Measurements from ENCODE around the gene NAA80. TPM values are rescaled to one million over a fixed set of nuclear protein-coding genes. Genes with fewer than 3 reads are reported as not detected.
"Not testable (repeated sequence)": the region's sequence is repeated elsewhere in the genome, so short reads cannot be mapped to it uniquely, and the experiment has no call there.

The NAA80 gene
- total RNA-seq, 2 donors from 2014 or later, result 24.4 to 37.8 TPM

- Mint-ChIP-seq H3K4me3 (no peak overlapping the region), H3K4me1 (peaks cover 5% of the 10 kb centered on the region), H3K27ac (no peak overlapping the region), H3K36me3 (ENCODE audit: low read depth) (no peaks in the 10 kb centered on the region), H3K27me3 (peaks cover 23% of the 10 kb centered on the region), H3K9me3 (no peaks in the 10 kb centered on the region)
- ATAC-seq (replicated peaks), result peak; percentile 22
These were observed 20.9 kb downstream of the NAA80 start for GRCh38 chr3:50278123-50278879.

- Mint-ChIP-seq H3K27ac (no peak overlapping the region), H3K4me1 (peaks cover 9% of the 10 kb centered on the region), H3K4me3 (no peak overlapping the region), H3K27me3 (peaks cover 27% of the 10 kb centered on the region), H3K36me3 (ENCODE audit: low read depth) (no peaks in the 10 kb centered on the region), H3K9me3 (no peaks in the 10 kb centered on the region)
- no peak for ATAC-seq (replicated peaks)
These were observed 22.5 kb downstream of the NAA80 start for GRCh38 chr3:50276762-50277101.

- Mint-ChIP-seq H3K9me3 (no peaks in the 10 kb centered on the region), H3K27me3 (peaks cover 27% of the 10 kb centered on the region), H3K4me3 (peak overlapping the region; percentile 35), H3K27ac (no peak overlapping the region), H3K4me1 (peaks cover 9% of the 10 kb centered on the region), H3K36me3 (ENCODE audit: low read depth) (no peaks in the 10 kb centered on the region)
- ATAC-seq (replicated peaks), result no peak
These were observed 23.0 kb downstream of the NAA80 start for GRCh38 chr3:50275996-50276761.

GRCh38 chr3:50275141-50275995 is 23.8 kb downstream of the NAA80 start:
- H3K4me1 Mint-ChIP-seq, result peaks cover 9% of the 10 kb centered on the region
- H3K27ac Mint-ChIP-seq, result no peak overlapping the region
- H3K27me3 Mint-ChIP-seq, result peaks cover 27% of the 10 kb centered on the region
- H3K4me3 Mint-ChIP-seq, result peak overlapping the region; percentile 35
- no peaks in the 10 kb centered on the region for H3K36me3 Mint-ChIP-seq (ENCODE audit: low read depth)
- no peaks in the 10 kb centered on the region for H3K9me3 Mint-ChIP-seq
- no peak for ATAC-seq (replicated peaks)

- Mint-ChIP-seq H3K27me3 (peaks cover 27% of the 10 kb centered on the region), H3K4me3 (peak overlapping the region; percentile 60), H3K36me3 (ENCODE audit: low read depth) (no peaks in the 10 kb centered on the region), H3K27ac (no peak overlapping the region), H3K4me1 (peaks cover 9% of the 10 kb centered on the region), H3K9me3 (no peaks in the 10 kb centered on the region)
- peak; percentile 41 for ATAC-seq (replicated peaks)
These were observed 24.7 kb downstream of the NAA80 start for GRCh38 chr3:50274371-50275104.

GRCh38 chr3:50273689-50274065 is 25.5 kb downstream of the NAA80 start:
- peak overlapping the region; percentile 60 for H3K4me3 Mint-ChIP-seq
- H3K27ac Mint-ChIP-seq, result no peak overlapping the region
- no peak for ATAC-seq (replicated peaks)
- H3K4me1 Mint-ChIP-seq, result peaks cover 9% of the 10 kb centered on the region
- H3K9me3 Mint-ChIP-seq, result no peaks in the 10 kb centered on the region
- no peaks in the 10 kb centered on the region for H3K36me3 Mint-ChIP-seq (ENCODE audit: low read depth)
- peaks cover 26% of the 10 kb centered on the region for H3K27me3 Mint-ChIP-seq

- no peaks in the 10 kb centered on the region for H3K36me3 Mint-ChIP-seq (ENCODE audit: low read depth)
- H3K27me3 Mint-ChIP-seq, result peaks cover 21% of the 10 kb centered on the region
- peak overlapping the region; percentile 71 for H3K4me3 Mint-ChIP-seq
- ATAC-seq (replicated peaks), result peak; percentile 97
- peaks cover 9% of the 10 kb centered on the region for H3K4me1 Mint-ChIP-seq
- no peaks in the 10 kb centered on the region for H3K9me3 Mint-ChIP-seq
- peak overlapping the region; percentile 77 for H3K27ac Mint-ChIP-seq
These were observed 26.1 kb downstream of the NAA80 start for GRCh38 chr3:50272911-50273688.

- ATAC-seq (replicated peaks), result peak; percentile 1
- H3K36me3 Mint-ChIP-seq (ENCODE audit: low read depth); H3K4me1 Mint-ChIP-seq; H3K9me3 Mint-ChIP-seq: not testable (repeated sequence)
- H3K27me3 Mint-ChIP-seq, result peaks cover 21% of the 10 kb centered on the region
- H3K4me3 Mint-ChIP-seq, result peak overlapping the region; percentile 71
- H3K27ac Mint-ChIP-seq, result peak overlapping the region; percentile 77
These were observed 26.7 kb downstream of the NAA80 start for GRCh38 chr3:50272538-50272910.

GRCh38 chr3:50271314-50271936 is 27.8 kb downstream of the NAA80 start:
- no peaks in the 10 kb centered on the region for H3K9me3 Mint-ChIP-seq
- peaks cover 9% of the 10 kb centered on the region for H3K4me1 Mint-ChIP-seq
- ATAC-seq (replicated peaks), result no peak
- H3K27ac Mint-ChIP-seq, result peak overlapping the region; percentile 37
- H3K36me3 Mint-ChIP-seq (ENCODE audit: low read depth), result no peaks in the 10 kb centered on the region
- H3K4me3 Mint-ChIP-seq, result no peak overlapping the region
- peaks cover 21% of the 10 kb centered on the region for H3K27me3 Mint-ChIP-seq

GRCh38 chr3:50270422-50271224 is 28.6 kb downstream of the NAA80 start:
- H3K4me3 Mint-ChIP-seq, result no peak overlapping the region
- H3K36me3 Mint-ChIP-seq (ENCODE audit: low read depth), result no peaks in the 10 kb centered on the region
- no peaks in the 10 kb centered on the region for H3K9me3 Mint-ChIP-seq
- no peak for ATAC-seq (replicated peaks)
- no peak overlapping the region for H3K27ac Mint-ChIP-seq
- peaks cover 17% of the 10 kb centered on the region for H3K27me3 Mint-ChIP-seq
- peaks cover 9% of the 10 kb centered on the region for H3K4me1 Mint-ChIP-seq

GRCh38 chr3:50269977-50270413 is 29.2 kb downstream of the NAA80 start:
- H3K27ac Mint-ChIP-seq, result no peak overlapping the region
- H3K9me3 Mint-ChIP-seq, result no peaks in the 10 kb centered on the region
- H3K36me3 Mint-ChIP-seq (ENCODE audit: low read depth), result no peaks in the 10 kb centered on the region
- H3K27me3 Mint-ChIP-seq, result peaks cover 12% of the 10 kb centered on the region
- no peak for ATAC-seq (replicated peaks)
- no peak overlapping the region for H3K4me3 Mint-ChIP-seq
- peaks cover 9% of the 10 kb centered on the region for H3K4me1 Mint-ChIP-seq

GRCh38 chr3:50269460-50269859 is 29.7 kb downstream of the NAA80 start:
- peaks cover 8% of the 10 kb centered on the region for H3K4me1 Mint-ChIP-seq
- H3K27ac Mint-ChIP-seq, result no peak overlapping the region
- H3K36me3 Mint-ChIP-seq (ENCODE audit: low read depth), result no peaks in the 10 kb centered on the region
- no peak for ATAC-seq (replicated peaks)
- peaks cover 9% of the 10 kb centered on the region for H3K27me3 Mint-ChIP-seq
- H3K9me3 Mint-ChIP-seq, result no peaks in the 10 kb centered on the region
- H3K4me3 Mint-ChIP-seq, result no peak overlapping the region

Measured in activated T-helper 17 cell treated with anti-CD3 and anti-CD28 coated beads, Interleukin-2, amount 50 U/mL, for 72 hours (primary cell).